Measurements from ENCODE around the gene RNF40.
A peak's percentile ranks its signal among the peaks of the same experiment; 100 is the strongest.

The RNF40 gene

GRCh38 chr16:30761928-30762902 is at the start of gene RNF40, which contains the start of gene CFAP119:
Gene RNF40, plus strand, starts transcription at chr16:30762322. Its CDS starts 224 bp downstream, at chr16:30762546.
Gene CFAP119, minus strand, starts transcription at chr16:30762062. Its CDS starts 314 bp downstream, at chr16:30761748.
- peak; percentile 92 for DNase-seq

DNA sequence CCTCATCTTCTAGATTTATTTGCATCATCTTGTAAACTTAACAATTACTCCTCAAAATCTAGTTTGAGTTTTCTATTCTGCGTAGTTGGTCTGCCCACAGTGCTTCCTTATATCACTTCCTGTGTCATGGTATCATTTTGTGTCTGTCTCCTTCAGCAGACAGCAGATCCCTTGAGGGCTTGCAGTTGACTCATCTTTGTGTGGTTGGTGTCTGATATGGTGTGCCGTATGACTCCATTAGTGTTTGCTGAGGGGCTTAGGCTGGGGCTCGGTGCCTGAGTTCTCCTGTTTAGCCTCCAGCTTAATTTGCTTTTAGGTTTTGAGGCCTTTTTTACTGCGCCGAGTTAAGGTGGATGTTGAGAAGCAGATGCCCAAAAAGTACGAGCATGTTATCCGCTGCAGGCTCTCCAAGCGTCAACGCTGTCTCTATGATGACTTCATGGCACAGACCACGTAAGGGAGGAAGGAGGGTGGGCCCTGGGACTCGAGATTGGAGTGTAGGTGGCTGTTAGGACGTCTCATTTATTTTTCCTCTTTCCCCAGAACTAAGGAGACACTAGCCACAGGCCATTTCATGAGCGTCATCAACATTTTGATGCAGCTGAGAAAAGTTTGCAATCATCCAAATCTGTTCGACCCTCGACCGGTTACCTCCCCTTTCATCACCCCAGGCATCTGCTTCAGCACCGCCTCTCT is 46.2 kb upstream of the RNF40 start:
- peak; percentile 57 for DNase-seq

- DNase-seq: no peak
Measured at GRCh38 chr16:30720086-30720485, 42.0 kb upstream of the RNF40 start.

- no peak for DNase-seq
Measured at GRCh38 chr16:30720694-30721093, 41.4 kb upstream of the RNF40 start.

GRCh38 chr16:30721167-30721566 is 41.0 kb upstream of the RNF40 start:
- no peak for DNase-seq

- DNase-seq: no peak
Measured at GRCh38 chr16:30721606-30722005, 40.5 kb upstream of the RNF40 start.

DNA sequence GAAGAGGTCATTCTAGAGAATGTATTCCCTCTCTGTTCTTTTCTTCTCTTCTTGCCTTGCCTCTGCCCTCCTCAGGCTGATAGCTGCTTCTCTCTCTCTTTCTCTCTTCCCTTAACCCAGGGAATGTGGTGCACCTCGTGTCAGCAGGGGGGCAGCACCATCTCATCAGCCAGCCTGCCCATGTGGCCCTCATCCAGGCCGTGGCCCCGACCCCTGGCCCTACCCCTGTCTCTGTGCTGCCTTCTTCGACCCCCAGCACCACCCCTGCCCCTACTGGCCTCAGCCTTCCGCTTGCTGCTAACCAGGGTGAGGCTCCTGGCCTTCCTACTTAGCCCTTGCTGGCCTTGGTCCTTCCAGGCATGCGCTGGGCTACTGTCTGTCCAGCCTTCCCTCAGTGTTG is 39.7 kb upstream of the RNF40 start:
- no peak for DNase-seq

DNA sequence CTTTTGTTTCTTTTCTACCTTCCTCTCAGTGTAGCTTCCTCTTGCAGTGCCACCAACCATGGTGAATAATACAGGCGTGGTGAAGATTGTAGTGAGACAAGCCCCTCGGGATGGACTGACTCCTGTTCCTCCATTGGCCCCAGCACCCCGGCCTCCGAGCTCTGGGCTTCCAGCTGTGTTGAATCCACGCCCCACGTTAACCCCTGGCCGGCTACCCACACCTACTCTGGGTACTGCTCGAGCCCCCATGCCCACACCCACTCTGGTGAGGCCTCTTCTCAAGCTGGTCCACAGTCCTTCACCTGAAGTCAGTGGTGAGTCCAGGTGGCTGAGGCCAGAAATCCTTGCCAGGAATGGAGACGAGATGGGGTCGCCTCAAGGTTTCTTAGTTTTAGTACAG is 39.2 kb upstream of the RNF40 start:
- DNase-seq: no peak

- no peak for DNase-seq
Measured at GRCh38 chr16:30723725-30724355, 38.3 kb upstream of the RNF40 start.

GRCh38 chr16:30724641-30725417 is 37.3 kb upstream of the RNF40 start:
- no peak for DNase-seq

- no peak for DNase-seq
Measured at GRCh38 chr16:30725418-30725792, 36.7 kb upstream of the RNF40 start.

GRCh38 chr16:30728321-30728720 is 33.8 kb upstream of the RNF40 start:
- DNase-seq: no peak

DNA sequence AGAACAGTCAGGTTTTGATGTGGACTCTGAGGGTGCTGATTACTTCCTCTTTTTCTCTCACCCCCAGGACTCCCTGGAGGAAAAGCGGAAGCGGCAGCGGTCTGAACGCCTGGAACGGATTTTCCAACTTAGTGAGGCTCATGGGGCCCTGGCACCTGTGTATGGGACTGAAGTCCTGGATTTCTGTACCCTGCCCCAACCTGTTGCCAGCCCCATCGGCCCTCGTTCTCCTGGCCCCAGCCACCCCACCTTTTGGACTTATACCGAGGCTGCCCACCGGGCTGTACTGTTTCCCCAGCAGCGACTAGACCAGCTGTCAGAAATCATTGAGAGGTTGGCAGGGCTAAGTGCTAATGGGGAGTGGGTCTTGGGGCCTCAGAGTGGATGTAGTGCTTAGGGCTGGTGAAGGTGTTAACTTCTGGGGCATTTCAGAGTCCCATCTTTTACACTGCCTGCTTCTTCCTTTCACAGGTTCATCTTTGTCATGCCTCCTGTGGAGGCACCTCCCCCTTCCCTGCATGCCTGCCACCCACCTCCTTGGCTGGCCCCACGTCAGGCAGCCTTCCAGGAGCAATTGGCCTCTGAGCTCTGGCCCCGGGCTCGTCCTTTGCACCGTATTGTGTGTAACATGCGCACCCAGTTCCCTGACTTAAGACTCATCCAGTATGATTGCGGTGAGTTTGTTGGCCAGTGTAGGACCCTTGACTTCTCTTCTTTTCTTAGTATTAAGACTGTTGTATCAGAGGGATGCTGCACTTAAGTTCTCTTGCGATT is 33.0 kb upstream of the RNF40 start:
- DNase-seq: no peak

- no peak for DNase-seq
Measured at GRCh38 chr16:30731411-30731810, 30.7 kb upstream of the RNF40 start.

DNA sequence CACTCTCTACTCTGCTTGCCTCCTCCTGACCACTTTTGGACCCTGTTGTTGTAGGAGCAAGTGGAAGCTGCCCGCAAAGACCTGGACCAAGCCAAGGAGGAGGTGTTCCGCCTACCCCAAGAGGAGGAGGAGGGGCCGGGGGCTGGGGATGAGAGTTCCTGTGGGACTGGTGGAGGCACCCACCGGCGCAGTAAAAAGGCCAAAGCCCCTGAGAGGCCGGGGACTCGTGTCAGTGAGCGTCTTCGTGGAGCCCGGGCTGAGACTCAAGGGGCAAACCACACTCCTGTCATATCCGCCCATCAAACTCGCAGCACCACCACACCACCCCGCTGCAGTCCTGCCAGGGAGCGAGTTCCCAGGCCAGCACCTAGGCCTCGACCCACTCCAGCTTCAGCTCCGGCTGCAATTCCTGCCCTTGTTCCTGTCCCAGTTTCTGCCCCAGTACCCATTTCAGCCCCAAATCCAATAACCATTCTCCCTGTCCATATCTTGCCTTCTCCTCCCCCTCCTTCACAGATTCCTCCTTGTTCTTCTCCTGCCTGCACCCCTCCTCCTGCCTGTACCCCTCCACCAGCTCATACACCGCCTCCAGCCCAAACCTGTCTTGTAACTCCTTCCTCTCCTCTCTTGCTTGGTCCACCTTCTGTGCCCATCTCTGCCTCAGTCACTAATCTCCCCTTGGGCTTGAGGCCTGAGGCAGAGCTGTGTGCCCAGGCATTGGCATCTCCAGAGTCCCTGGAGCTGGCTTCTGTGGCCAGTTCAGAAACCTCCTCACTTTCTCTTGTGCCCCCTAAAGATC is 24.9 kb upstream of the RNF40 start:
- DNase-seq: no peak

- no peak for DNase-seq
Measured at GRCh38 chr16:30737794-30738648, 24.1 kb upstream of the RNF40 start.

- no peak for DNase-seq
Measured at GRCh38 chr16:30738984-30739951, 22.9 kb upstream of the RNF40 start.

DNA sequence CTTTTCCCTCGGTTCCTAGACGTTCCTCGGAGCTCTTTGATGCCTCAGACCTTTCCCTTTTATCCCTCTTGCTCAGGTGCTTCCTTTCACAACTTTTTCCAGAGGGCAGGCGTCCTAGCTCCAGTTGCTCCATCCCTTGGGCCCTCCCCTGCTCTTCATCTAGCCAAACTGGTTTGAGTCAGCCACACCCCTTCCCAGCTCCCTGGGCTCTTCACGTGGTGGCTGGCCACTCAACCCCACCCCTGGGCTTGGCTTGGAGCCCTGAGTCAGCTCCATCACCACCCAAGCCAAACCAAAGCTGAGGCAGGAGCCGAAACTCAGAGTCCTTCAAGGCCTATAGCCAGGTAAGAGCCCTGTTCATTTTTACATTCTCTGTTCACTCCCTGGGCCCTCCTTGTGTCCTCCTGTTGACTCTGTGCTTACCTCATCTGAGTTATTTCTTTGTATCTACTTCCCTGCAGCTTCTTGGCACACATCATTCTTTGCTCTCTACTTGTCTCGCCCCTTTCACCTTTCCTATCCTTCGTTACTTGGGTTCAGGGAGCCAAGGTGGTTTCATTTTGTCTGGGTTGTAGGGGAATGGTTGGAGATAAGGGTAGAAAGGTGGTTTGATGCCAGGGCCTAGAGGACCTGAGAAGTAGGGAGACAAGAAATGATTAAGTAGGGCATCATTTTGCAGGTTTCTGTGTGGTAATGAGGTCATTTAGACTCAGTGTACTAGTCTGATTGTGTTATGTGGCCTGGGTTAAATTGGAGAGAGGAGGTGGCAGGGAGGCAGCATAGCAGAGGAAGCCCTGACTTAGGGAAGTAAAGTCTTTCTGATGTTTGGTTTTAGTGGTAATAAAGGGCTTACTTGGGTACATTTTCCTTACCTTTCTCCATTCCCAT is 21.5 kb upstream of the RNF40 start:
- no peak for DNase-seq
